HG02938 (cell line): Measurements from ENCODE around the gene RPRD1B.
"Not testable (repeated sequence)": the region's sequence is repeated elsewhere in the genome, so short reads cannot be mapped to it uniquely, and the experiment has no call there.

Source experiments
- ATAC-seq: cut with Tn5 transposase; IDR thresholded peaks from one replicate; pipeline ENCODE4 v1.9.1; 2021; ENCODE audit warnings: mild to moderate bottlenecking, moderate library complexity; ENCODE audit not compliant: unreplicated experiment

Gene RPRD1B

DNA sequence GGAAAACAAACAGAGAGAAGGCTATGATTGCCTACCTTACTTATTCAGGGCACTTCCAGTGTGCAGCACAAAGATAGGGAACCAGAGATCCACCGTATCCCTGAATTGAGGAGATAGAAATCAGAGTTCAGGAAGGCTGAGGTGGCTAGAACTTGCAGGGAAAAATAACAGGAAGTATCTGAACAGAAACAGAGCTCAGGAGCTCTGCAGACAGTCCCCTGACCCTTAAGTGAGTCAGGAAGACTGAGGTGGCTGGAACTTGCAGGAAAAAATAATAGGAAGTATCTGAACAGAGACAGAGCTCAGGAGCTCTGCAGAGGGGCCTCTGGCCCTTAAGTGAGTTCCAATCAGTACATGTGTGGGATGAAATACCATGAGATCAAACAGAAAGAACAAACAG, 65.4 kb downstream of the RPRD1B start:
- ATAC-seq = no peak

DNA sequence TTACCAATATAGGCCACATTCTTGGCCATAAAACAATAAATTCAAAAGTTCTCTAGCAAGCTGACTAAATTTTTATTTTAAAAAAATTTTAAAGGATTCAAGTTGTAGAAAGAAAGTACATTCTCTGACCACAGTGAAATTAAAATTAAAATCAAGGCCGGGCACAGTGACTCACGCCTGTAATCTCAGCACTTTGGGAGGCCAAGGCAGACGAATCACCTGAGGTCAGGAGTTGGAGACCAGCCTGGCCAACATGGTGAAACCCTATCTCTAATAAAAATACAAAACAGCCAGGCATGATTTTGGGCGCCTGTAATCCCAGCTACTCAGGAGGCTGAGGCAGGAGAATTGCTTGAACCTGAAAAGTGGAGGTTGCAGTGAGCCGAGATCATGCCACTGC, 68.7 kb downstream of the RPRD1B start:
- ATAC-seq = not testable (repeated sequence)

DNA sequence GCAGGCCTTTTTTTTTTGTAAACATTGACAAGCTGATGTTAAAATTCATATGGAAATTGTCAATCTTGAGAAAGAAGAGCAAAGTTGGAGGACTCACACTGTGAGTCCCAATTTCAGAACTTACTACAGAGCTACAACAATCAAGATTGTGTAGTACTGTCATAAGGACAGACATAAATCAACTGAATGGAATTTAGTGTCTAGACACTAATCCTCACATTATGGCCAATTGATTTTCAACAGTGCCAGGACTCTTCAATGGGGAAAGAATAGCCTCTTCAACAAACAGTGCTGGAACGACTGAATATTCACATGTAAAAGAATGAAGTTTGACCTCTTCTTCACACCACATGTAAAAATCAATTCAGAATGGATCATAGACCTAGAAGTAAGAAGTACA, 70.7 kb downstream of the RPRD1B start:
- no peak for ATAC-seq

DNA sequence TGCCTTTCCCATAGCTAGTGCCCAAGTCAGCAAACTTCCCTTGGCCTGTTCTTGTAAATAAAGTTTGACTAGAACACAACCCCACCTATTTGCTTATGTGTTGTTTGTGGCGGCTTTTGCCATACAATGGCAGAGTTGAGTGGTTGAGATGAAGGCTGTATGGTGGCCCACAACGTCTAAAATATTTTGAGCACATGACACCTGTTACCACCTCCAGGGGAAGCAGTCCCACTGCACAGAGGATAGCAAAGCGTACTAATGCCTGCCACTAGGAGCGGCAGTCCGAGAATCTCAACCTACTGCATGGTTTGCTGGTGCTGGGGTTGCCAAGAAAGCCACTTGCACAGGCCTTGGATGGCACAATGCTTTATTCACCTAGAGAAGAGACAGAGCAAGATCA, 72.9 kb downstream of the RPRD1B start:
- ATAC-seq = no peak

DNA sequence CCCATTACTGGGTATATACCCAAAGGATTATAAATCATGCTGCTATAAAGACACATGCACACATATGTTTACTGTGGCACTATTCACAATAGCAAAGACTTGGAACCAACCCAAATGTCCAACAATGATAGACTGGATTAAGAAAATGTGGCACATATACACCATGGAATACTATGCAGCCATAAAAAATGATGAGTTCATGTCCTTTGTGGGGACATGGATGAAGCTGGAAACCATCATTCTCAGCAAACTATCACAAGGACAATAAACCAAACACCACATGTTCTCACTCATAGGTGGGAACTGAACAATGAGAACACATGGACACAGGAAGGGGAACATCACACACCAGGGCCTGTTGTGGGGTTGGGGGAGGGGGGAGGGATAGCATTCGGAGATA, 73.8 kb downstream of the RPRD1B start:
- not testable (repeated sequence) for ATAC-seq

DNA sequence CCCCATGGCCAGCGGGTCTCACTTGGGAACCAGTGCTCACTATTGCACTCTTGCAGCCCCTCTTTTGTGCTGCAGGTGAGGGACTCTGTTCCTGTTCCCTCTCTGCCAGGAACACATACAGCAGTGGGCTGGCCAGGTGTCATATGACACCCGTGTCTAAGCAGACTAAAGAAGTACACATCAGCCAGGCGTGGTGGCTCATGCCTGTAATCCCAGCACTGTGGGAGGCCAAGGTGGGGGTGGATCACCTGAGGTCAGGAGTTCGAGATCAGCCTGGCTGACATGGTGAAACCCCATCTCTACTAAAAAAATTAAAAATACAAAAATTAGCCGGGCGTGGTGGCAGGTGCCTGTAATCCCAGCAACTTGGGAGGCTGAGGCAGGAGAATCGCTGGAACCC, 74.4 kb downstream of the RPRD1B start:
- not testable (repeated sequence) for ATAC-seq

DNA sequence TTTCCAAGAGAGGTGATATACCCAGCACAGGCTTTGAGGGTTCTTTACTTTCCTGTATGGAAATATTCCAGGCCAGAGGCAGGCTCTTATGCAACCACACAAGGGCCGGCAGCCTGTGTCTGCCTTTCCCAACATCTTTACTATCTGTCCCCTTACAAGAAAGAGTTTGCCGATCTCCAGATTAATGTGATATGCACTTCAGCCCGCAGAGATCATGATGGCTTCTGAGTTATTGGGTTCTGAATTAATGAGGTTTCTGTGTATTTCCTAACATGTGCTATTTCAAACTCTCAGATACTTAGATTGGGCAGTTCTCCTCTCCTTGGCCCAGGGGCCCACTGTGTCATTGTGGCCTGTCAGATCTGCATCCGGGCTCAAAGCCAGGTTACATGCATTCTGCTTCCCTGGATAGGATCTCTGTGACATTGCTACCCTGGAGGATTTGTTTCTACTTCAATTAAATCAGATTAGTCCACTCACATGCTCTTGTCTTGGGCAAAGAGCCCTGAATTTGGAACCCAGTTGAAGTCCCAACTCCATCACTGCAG, 75.0 kb downstream of the RPRD1B start:
- no peak for ATAC-seq

DNA sequence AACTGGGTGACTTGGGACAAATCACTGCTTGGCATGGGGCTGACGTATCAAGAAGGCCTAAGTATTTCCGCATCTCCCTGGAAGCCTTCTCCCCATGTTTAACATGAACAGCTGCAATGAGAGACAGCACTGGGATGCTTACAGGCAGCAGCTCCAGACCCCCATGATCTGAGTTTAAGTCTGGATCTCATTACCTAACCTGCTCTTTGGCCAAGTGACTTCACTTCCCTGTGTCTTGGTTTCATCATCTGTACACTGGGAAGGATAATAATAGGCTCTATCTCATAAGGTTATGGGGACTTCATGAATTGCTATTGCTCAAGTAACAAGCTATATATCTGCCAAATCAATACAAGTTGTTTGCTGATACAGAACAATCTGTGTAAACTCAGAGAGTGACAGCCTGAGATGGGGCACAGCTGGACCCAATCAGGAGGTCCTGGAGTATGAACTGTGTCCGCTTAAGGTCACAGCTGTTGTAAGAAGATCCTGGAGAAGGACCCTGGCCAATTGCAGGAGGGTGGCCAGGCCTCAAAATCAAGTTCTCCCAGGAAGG, 75.5 kb downstream of the RPRD1B start:
- ATAC-seq = no peak

DNA sequence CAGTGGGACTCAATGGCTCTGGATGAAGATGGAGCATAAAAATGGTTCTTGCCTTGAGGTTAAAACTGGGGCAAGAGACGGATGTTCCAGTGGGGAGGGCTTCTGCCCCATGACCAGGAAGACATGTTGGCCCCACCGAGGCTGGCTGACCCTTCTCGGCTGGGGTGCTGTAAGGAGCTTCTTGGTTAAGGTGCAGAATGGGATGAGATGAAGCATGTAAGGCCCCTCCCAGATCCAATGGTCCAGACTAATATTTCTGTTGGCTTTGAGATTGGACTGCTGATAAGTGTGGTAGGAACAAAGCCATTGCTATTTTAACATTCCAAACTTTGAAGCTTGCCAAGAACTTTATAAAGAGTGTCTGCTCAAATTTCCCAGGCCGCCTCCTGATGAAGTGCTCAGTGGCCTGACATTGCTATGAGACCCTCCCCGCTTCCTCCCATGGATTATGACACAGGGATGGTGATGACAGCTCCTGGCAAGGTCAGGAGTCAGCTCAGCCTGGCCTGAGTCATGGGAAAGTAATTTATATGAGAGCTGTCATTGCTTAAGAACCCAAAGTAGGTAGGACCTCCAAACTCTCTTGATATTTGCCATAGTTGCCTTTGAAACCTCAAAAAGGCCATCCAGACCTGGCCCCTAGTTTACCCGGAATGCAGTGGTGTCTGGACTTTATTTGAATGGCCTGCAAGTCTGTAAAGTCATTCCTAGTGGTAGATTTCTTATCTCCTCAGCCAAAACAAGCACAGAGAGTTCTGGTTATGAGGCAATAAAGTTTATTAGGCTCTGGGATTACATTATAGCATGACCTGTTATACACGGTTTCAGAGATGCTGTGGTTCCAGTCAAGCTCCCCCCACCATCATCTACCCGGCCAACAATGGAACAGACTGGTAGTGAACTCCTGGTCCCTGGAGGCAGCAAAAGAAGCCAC, 76.3 kb downstream of the RPRD1B start:
- no peak for ATAC-seq

DNA sequence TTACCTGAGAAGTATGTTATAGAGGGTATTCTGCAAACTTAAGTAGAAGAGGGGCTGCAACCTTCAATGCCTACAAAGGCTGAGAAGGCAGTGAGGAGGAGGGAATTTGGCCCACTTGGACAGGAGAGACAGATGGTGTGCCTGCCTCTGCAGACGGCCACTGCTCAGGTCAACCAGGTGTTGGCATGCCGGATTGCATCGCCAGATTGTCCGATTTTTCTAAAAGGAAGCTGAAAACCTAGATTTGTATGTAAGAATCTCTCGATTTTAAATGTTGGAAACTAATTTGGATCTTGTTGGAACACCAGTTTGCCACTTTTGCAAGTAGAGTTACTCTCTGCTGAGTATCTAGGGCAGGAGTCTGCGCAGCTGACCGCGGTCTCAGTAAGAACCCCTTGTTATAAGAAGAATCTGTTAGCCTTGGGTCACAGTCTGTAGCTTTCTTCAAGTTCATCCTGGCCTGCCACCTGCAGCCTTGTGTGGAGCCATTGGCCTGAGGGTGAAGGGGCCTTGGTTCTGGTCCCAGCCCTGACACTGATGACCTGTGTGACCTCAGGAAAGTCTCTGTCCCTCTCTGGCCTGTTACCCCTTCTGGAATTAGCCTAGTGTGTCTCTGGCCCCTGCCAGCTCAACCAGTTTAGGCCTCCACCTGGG, 77.1 kb downstream of the RPRD1B start:
- ATAC-seq = no peak

DNA sequence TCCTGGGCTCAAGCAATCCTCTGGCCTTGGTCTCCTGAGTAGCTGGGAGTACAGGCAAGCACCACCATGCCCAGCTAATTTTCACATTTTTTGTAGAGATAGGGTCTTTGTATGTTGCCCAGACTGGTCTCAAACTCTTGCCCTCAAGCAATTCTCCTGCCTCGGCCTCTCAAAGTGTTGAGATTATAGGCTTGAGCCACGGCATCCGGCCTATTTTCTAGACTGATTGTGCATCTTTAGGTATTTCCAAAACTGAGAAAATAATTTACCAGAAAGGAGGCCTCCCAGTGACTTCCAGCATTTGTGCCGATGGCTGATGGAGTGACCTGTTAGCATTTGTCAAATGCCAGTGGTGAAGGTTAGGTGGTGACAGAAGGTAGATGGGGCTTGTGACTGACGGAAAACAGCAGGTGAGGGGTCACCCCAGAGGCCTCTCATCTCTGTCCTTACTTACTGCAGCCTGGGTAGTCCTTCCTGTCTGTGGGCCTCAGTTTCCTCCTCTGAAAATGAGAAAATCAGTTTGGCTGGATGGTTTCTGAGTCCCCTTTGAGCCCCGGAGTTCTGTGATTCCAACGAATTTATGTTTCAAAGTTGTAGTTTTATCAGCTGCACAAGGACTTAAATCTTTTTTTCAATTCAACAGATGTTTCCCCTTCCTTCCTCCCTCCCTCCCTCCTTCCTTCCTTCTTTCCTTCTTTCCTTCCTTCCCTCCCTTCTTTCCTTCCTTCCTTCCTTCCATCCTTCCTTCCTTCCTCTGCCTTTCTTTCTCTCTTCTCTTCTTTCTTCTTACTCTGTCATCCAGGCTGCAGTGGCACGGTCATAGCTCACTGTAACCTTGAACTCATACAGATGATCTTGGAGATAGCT, 78.1 kb downstream of the RPRD1B start:
- ATAC-seq = no peak

DNA sequence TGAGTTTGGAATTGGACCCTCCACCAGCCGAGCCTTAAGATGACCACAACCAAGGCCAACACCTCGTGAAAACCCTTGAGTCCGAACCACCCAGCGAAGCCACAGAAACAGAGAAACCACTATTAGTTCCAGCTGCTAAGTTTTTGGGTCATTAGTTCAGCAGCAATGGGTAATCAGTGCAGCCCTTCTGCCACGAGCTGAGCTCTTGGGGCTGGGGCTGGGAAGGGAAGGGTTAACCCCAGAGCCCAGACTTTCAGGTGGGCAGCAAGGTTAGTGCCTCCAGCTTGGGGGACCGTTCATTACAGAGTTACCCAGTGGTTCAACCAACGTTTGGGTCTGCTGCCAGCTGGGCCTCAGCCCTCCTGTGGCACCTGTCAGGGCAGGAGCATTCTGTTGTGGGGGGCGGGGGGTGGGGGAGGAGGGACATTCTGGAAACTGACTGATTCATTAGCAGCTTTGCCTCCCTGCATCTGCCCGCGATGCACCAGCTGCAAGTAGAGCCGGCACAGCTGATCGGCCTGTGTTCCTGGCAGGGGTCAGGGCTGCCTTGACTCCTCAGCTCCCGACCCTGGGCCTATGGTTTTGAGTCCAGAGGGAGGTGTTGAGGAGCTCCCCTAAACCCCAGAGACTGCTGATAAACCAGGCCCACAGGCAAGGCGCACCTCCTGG, 78.8 kb downstream of the RPRD1B start:
- no peak for ATAC-seq

DNA sequence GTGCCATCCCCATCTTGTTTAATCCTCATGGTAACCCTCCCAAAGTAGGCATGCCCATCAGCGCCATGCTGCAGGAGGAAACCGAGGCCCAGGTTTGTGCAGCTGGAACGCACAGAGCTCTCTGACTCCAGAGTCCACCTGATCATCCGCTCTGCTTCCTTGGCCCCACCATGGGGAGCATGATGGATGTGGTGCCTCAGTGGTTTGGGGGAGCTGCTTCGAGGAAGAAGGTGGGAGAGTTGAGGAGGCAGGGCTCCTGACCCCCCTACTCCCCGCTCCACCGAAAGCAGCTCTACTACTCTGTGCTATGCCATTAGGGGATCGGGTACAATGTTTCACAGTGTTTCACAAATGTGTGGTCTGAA, 79.4 kb downstream of the RPRD1B start:
- ATAC-seq = no peak

DNA sequence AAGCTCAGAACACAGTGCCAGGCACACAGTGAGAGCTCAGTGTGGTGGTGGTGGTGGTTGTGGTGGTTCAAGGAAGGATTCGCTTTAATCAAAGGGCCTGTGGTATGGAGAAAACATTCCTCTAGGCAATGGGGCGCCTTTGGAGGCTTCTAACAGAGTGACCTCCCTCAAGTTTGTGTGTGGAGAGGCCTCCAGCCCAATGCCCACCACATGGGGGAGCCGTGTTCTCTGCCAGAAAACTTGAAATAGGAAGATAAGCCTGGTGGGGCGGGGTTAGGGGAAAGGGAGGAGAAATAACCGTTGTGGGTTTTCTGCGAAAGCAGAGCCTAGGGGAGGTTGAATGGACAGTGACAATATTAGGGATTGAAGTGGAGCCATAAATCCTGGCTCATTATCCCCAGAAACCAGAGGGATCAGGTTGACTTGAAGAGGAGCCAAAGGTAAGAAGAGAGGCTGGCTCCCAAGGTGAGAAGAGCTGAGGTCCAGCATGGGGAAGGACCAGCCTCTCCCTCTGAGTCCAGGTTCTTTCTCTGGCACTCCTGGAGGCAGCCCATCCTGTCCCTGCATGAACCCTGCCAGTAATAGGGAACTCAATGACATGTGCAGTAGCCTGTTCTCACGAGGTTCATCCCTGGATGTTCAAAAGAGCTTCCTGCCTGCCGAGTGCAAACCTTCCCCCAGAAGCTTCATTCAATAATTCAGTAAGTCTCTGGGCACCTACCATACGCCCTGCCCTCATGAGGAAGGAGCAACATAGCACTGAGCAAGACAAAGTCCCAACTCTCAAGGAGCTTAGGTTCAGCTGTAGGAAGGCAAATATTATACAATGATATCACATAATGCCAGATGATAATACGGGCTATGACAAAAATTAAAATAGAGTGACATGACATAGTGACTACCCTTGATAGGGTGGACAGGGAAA, 80.1 kb downstream of the RPRD1B start:
- no peak for ATAC-seq

DNA sequence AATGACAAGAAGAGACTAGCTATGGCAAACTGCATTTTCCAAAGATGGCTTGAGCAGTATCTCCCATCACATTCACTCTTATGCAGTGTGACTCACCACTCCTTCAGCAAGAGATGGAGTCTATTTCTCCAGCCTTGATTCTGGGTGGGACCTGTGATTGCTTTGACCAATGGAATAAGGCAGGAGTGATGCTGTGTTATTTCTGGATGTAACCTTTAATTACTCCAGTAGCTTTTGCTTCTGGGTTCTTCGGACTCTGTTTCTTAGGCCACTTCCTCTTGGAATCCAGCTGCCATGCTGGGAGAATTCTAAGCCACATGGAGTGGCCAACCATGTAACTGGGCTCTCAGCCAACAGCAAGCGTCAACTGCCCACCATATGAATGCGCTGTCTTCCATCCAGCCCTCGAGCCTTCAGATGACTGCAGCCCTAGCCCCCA, 80.8 kb downstream of the RPRD1B start:
- ATAC-seq = no peak

DNA sequence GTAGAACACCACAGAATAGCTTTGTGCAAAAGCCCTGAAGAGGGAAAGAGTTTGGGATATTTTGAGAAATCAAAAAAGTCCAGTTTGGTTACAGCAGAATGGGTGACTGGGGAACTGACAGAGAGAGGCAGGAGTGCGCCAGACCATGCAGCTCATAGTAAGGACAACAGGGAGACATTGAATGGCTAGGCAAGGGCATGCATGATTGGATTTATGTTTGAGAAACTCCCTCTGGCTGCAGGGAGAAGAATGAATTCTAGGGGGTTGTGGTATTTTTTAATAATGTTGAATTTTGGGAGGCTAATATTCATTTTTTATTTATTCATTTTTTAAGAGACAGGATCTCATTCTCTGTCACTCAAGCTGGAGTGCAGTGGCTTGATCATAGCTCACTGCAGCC, 81.7 kb downstream of the RPRD1B start:
- ATAC-seq = no peak

DNA sequence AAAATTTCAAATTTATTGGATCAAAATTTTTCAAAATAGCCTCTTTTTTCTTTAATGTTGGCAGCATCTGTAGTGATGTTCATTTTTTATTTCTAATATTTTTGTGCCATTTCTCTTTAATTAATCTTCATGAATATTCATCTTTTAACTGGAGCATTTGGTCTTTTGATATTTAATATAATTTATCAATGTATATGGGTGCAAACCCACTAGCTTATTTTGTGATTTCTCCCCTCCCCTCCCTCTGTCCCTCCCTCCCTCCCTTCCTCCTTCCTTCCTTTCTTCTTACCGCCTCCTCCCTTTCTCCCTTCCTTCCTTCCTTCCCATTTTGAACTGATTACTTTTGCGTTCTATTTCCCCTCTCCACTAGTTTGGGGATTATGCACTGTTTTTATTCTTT, 82.3 kb downstream of the RPRD1B start:
- no peak for ATAC-seq

DNA sequence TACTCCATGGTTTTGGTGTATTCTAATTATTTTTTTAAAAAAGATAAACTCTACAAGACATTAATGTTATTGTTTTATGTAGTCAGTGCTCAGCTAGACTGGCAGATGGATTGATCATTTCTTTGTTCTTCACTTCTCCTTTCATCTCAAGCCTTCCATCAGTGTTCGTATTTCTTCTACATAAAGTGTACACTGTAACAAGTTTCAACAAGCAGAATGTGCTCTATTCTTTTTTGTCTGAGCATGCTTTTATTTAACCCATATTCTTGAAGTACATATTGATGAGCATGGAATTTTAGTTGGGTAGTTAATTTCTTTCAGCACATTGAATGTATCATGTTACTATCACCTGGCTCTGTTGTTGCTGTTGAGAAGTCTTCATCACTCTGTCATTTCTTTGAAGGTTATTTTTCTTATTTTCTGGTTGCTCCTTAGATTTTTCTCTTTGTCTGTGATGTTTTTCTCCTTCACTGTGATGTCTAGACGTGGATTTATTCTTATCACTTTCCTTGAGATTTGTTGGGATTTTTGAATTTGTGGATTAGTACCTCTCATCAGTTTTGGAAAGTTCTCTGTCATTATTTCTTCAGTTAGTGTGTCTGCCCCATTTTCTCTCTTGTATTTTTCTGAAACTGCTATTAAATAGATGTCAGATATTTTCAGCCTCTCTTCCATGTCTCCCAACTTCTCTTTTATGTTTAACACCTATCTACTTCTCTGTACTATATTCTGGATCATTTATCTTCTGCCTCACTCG, 83.0 kb downstream of the RPRD1B start:
- no peak for ATAC-seq
